GM23338 (cell line): ENCODE measurements around the gene IMPDH1. TPM values are rescaled to one million over a fixed set of nuclear protein-coding genes. Genes with fewer than 3 reads are reported as not detected.

Source experiments
- ATAC-seq: fragments of 200-7000 bp; cut with Tn5 transposase; 3 replicates; pipeline ENCODE4 v1.9.1; 2020
- DNase-seq: peaks from one replicate; pipeline ENCODE4 v3.0.0-alpha.2; 2015; ENCODE audit warnings: low spot score
- H2AFZ ChIP-seq: fragments of 200-600 bp; sonication (generic); 2 replicates; pipeline ENCODE4 v1.8.0; 2016; ENCODE audit warnings: antibody characterized with exemption, mild to moderate bottlenecking, moderate library complexity
- H3F3A ChIP-seq: fragments of 200-600 bp; sonication (generic); replicated peaks from 2 replicates; pipeline ENCODE4 v1.8.0; 2017; ENCODE audit warnings: antibody characterized with exemption, mixed run types, low read depth
- H3K27ac ChIP-seq: fragments of 200-600 bp; sonication (generic); 2 replicates; pipeline ENCODE4 v1.6.1; 2016; ENCODE audit warnings: low read depth
- H3K27me3 ChIP-seq: fragments of 200-600 bp; sonication (generic); 2 replicates; pipeline ENCODE4 v1.8.0; 2016; ENCODE audit warnings: mild to moderate bottlenecking, mixed run types, moderate library complexity; ENCODE audit not compliant: insufficient read depth
- H3K36me3 ChIP-seq: fragments of 200-600 bp; sonication (generic); 2 replicates; pipeline ENCODE4 v1.8.0; 2016; ENCODE audit warnings: mild to moderate bottlenecking; ENCODE audit not compliant: insufficient read depth
- H3K4me1 ChIP-seq: fragments of 200-600 bp; sonication (generic); 2 replicates; pipeline ENCODE4 v1.8.0; 2016; ENCODE audit warnings: mild to moderate bottlenecking, moderate library complexity; ENCODE audit not compliant: insufficient read depth
- H3K4me2 ChIP-seq: fragments of 200-600 bp; sonication (generic); 2 replicates; pipeline ENCODE4 v1.7.1; 2017; ENCODE audit warnings: mixed run types
- H3K4me3 ChIP-seq: fragments of 200-600 bp; sonication (generic); 2 replicates; pipeline ENCODE4 v1.6.1; 2016; ENCODE audit warnings: mixed run types
- H3K79me2 ChIP-seq: fragments of 200-600 bp; sonication (generic); replicated peaks from 2 replicates; pipeline ENCODE4 v1.8.0; 2017; ENCODE audit warnings: mild to moderate bottlenecking; ENCODE audit not compliant: insufficient read depth
- H3K9me2 ChIP-seq: fragments of 200-600 bp; sonication (generic); 2 replicates; pipeline ENCODE4 v1.8.0; 2017; ENCODE audit not compliant: insufficient read depth
- H4K20me1 ChIP-seq: fragments of 200-600 bp; sonication (generic); replicated peaks from 2 replicates; pipeline ENCODE4 v1.8.0; 2017; ENCODE audit warnings: mild to moderate bottlenecking; ENCODE audit not compliant: insufficient read depth
- H3K27ac Mint-ChIP-seq: 2 replicates; pipeline ENCODE4 v1.8.0; 2020; ENCODE audit warnings: inconsistent platforms, mild to moderate bottlenecking, moderate library complexity, mixed read lengths
- H3K27me3 Mint-ChIP-seq: 3 replicates; pipeline ENCODE4 v1.8.0; 2022; ENCODE audit warnings: low read depth, mild to moderate bottlenecking, moderate library complexity, mixed read lengths, inconsistent platforms; ENCODE audit not compliant: insufficient read depth, poor library complexity
- H3K36me3 Mint-ChIP-seq: 3 replicates; pipeline ENCODE4 v1.8.0; 2021; ENCODE audit warnings: low read depth, mild to moderate bottlenecking, inconsistent platforms, moderate library complexity, mixed read lengths
- H3K4me1 Mint-ChIP-seq: 3 replicates; pipeline ENCODE4 v1.8.0; 2020; ENCODE audit warnings: mild to moderate bottlenecking, inconsistent platforms, mixed read lengths
- H3K4me3 Mint-ChIP-seq: 3 replicates; pipeline ENCODE4 v1.8.0; 2021; ENCODE audit warnings: moderate library complexity, mild to moderate bottlenecking, inconsistent platforms, mixed read lengths
- H3K9me3 Mint-ChIP-seq: 3 replicates; pipeline ENCODE4 v1.8.0; 2020; ENCODE audit warnings: moderate library complexity, mild to moderate bottlenecking, inconsistent platforms, mixed read lengths
- CTCF ChIP-seq, 2 experiments: fragments of 200-600 bp in 1 of 2; sonication (generic) in 1 of 2; conservative IDR thresholded peaks; 2 replicates each; pipeline versions ENCODE4 v1.5.1 to v1.6.1; 2016 to 2017; ENCODE audit warnings: antibody characterized with exemption in 2 of 2, low read depth in 2 of 2, mild to moderate bottlenecking in 2 of 2, moderate library complexity in 1 of 2
- ETS1 ChIP-seq: IDR thresholded peaks from 2 replicates; pipeline ENCODE4 v1.6.1; 2016; ENCODE audit warnings: antibody characterized with exemption
- EZH2 ChIP-seq: fragments of 200-600 bp; sonication (generic); IDR thresholded peaks from one replicate; pipeline ENCODE4 v1.8.0; 2017; ENCODE audit warnings: antibody characterized with exemption, mild to moderate bottlenecking, low read depth; ENCODE audit not compliant: unreplicated experiment
- EZH2phosphoT487 ChIP-seq: fragments of 200-600 bp; sonication (generic); IDR thresholded peaks from one replicate; pipeline ENCODE4 v1.8.1; 2018; ENCODE audit warnings: antibody characterized with exemption; ENCODE audit not compliant: unreplicated experiment
- JUNB ChIP-seq: IDR thresholded peaks from one replicate; pipeline ENCODE4 v1.6.1; 2016; ENCODE audit warnings: antibody characterized with exemption; ENCODE audit not compliant: unreplicated experiment
- NANOG ChIP-seq: IDR thresholded peaks from 2 replicates; pipeline ENCODE4 v1.6.1; 2016; ENCODE audit warnings: antibody characterized with exemption, borderline replicate concordance
- REST ChIP-seq: IDR thresholded peaks from one replicate; pipeline ENCODE4 v1.6.1; 2018; ENCODE audit warnings: antibody characterized with exemption; ENCODE audit not compliant: unreplicated experiment
- ZNF114 ChIP-seq: fragments of 250-450 bp; sonication (Bioruptor Pico); IDR thresholded peaks from 2 replicates; pipeline ENCODE4 v1.5.0; 2020; ENCODE audit warnings: mild to moderate bottlenecking, moderate library complexity
- polyA plus RNA-seq: library from polyadenylated mRNA; unstranded; fragments of >200 nt; fragmentation: Nextera tagmentation; extraction: Ambion mirVana; gene quantifications from 2 replicates; pipeline ENCODE4 v1.2.1, GENCODE V29; 2016
- total RNA-seq: library from RNA; depleted of rRNA; stranded (reverse); fragments of >200 nt; shearing (Covaris generic); gene quantifications from 2 replicates; pipeline ENCODE4 v1.2.3, GENCODE V29; 2014

The IMPDH1 gene
- total and polyA plus RNA-seq, 2 experiments from 2014 or later = 16.4 to 48.3 TPM

- TF ChIP-seq REST (no peak), CTCF (conservative IDR thresholded peaks at IDR 0.05; ENCODE audit: low read depth in 2 of 2) (no peak), ETS1 (no peak), ZNF114 (CRISPR knock-in tag) (no peak), EZH2phosphoT487 (no peak), NANOG (no peak), JUNB (no peak)
Measured at GRCh38 chr7:128364166-128364870, 45.5 kb downstream of the IMPDH1 start (continued).

GRCh38 chr7:128363261-128363721 is 46.5 kb downstream of the IMPDH1 start:
- H3K27ac ChIP-seq = no peak overlapping the region
- no peaks in the 10 kb centered on the region for H3K36me3 ChIP-seq
- H3K27me3 ChIP-seq = peaks cover 99% of the 10 kb centered on the region
- H3K27me3 Mint-ChIP-seq = peaks cover 63% of the 10 kb centered on the region
- H4K20me1 ChIP-seq = 0 out of 2 replicates have a peak, but pooled peaks cover 4% of the 10 kb centered on the region
- H3K36me3 Mint-ChIP-seq = no peaks in the 10 kb centered on the region; the same call in 2 of the 3 replicates
- ATAC-seq (no peak), DNase-seq (no peak)
- H3K9me3 Mint-ChIP-seq = no peaks in the 10 kb centered on the region; the same call in 2 of the 3 replicates
- no peak overlapping the region for H3K27ac Mint-ChIP-seq
- peak; percentile 31 for TF ChIP-seq EZH2
- no peak for TF ChIP-seq REST
- H3K4me3 ChIP-seq = no peak overlapping the region
- H3K4me1 ChIP-seq = peaks cover 5% of the 10 kb centered on the region
- H3F3A ChIP-seq = no peaks in the 10 kb centered on the region; the same call in none of the 2 replicates
- peaks cover 17% of the 10 kb centered on the region; the same call in 2 of the 3 replicates for H3K4me1 Mint-ChIP-seq
- no peaks in the 10 kb centered on the region for H3K79me2 ChIP-seq
- no peak overlapping the region for H2AFZ ChIP-seq
- H3K9me2 ChIP-seq = no peaks in the 10 kb centered on the region
- H3K4me3 Mint-ChIP-seq = no peak overlapping the region; the same call in 2 of the 3 replicates
- H3K4me2 ChIP-seq = no peak overlapping the region
